Endothelial cell of umbilical vein (primary cell): ENCODE measurements around the gene GATA1. TPM values are rescaled to one million over a fixed set of nuclear protein-coding genes. Genes with fewer than 3 reads are reported as not detected.

Source experiments
- BruUV-seq: library from RNA; stranded (reverse); fragments of 400-500 nt; replicated peaks from 2 replicates; lab custom pipeline; 2021; lab: Mats Ljungman, UMichigan
- CTCF ChIA-PET: fragments of 300-600, 350-600 bp; sonication (Branson Sonifier 250); formaldehyde crosslinking; loops from one replicate; lab custom pipeline; 2021; ENCODE audit warnings: antibody characterized with exemption, inconsistent platforms; lab: Charles Lee
- POLR2A ChIA-PET: fragments of 300-600, 350-600 bp; sonication (Branson Sonifier 250); formaldehyde crosslinking; loops from one replicate; lab custom pipeline; 2021; ENCODE audit warnings: antibody characterized with exemption, inconsistent platforms; lab: Charles Lee
- DNase-seq: peaks from one replicate; pipeline ENCODE4 v3.0.0-alpha.2; 2011; ENCODE audit warnings: low read depth, low spot score
- FAIRE-seq: peaks from 2 replicates; lab custom pipeline; 2011; peaks lifted over from hg19 to GRCh38; lab: Jason Lieb, UNC
- H2AFZ ChIP-seq: 2 replicates; pipeline ENCODE4 v1.6.0; 2012; ENCODE audit warnings: low read depth, low read length, control low read depth, inconsistent platforms
- H3K27ac ChIP-seq: 2 replicates; pipeline ENCODE4 v1.5.1; 2011; ENCODE audit warnings: low read depth, mild to moderate bottlenecking, control low read depth, low read length, moderate library complexity; ENCODE audit not compliant: insufficient read depth
- H3K27me3 ChIP-seq, 2 experiments: 2 replicates each; pipeline versions ENCODE4 v1.6.0 to v1.6.1; 2011; ENCODE audit warnings: low read length in 2 of 2, mixed read lengths in 1 of 2; ENCODE audit not compliant: control insufficient read depth in 2 of 2, insufficient read depth in 2 of 2
- H3K36me3 ChIP-seq, 2 experiments: 2 replicates in 1 of 2; 3 replicates in 1 of 2; pipeline ENCODE4 v1.5.1; 2011; ENCODE audit warnings: low read length in 2 of 2, mild to moderate bottlenecking in 1 of 2, moderate library complexity in 1 of 2; ENCODE audit not compliant: control insufficient read depth in 2 of 2, insufficient read depth in 2 of 2; ENCODE audit errors: extremely low read depth in 1 of 2
- H3K4me1 ChIP-seq: 3 replicates; pipeline ENCODE4 v1.5.1; 2011; ENCODE audit warnings: mild to moderate bottlenecking, low read length; ENCODE audit not compliant: control insufficient read depth, insufficient read depth; ENCODE audit errors: extremely low read depth
- H3K4me2 ChIP-seq: 2 replicates; pipeline ENCODE4 v1.6.1; 2011; ENCODE audit warnings: low read length, control low read depth, mixed read lengths; ENCODE audit not compliant: insufficient read depth
- H3K4me3 ChIP-seq, 3 experiments: fragments of 200-600 bp in 1 of 3; sonication (generic), shearing (Covaris generic) in 1 of 3; replicated peaks in 1 of 3; 2 replicates each; pipeline ENCODE4 v1.5.1; 2011 to 2016; ENCODE audit warnings: control low read depth in 3 of 3, low read length in 3 of 3, mild to moderate bottlenecking in 2 of 3, inconsistent platforms in 1 of 3, low read depth in 1 of 3, moderate library complexity in 1 of 3; ENCODE audit not compliant: insufficient read depth in 1 of 3
- H3K79me2 ChIP-seq: 2 replicates; pipeline ENCODE4 v1.6.0; 2012; ENCODE audit warnings: low read length, inconsistent platforms; ENCODE audit not compliant: control insufficient read depth, insufficient read depth
- H3K9ac ChIP-seq: replicated peaks from 2 replicates; pipeline ENCODE3; 2011; ENCODE audit warnings: low read length, control low read depth; ENCODE audit not compliant: insufficient read depth; ENCODE audit errors: extremely low read depth
- H3K9me1 ChIP-seq: replicated peaks from 3 replicates; pipeline ENCODE4 v1.6.0; 2011; ENCODE audit warnings: mild to moderate bottlenecking, low read length; ENCODE audit not compliant: control insufficient read depth, insufficient read depth; ENCODE audit errors: extremely low read depth
- H3K9me3 ChIP-seq: replicated peaks from 2 replicates; pipeline ENCODE4 v1.5.1; 2012; ENCODE audit warnings: low read length, inconsistent platforms; ENCODE audit not compliant: control insufficient read depth, insufficient read depth
- H4K20me1 ChIP-seq: replicated peaks from 2 replicates; pipeline ENCODE3; 2011; ENCODE audit warnings: mild to moderate bottlenecking, low read length; ENCODE audit not compliant: control insufficient read depth, insufficient read depth; ENCODE audit errors: extremely low read depth
- EZH2 ChIP-seq: IDR thresholded peaks from 2 replicates; pipeline ENCODE4 v1.6.1; 2012; ENCODE audit warnings: borderline replicate concordance, low read depth, mild to moderate bottlenecking, moderate library complexity, low read length, inconsistent platforms; ENCODE audit not compliant: severe bottlenecking
- FOS ChIP-seq: IDR thresholded peaks from 2 replicates; pipeline ENCODE4 v1.6.1; 2011; ENCODE audit warnings: mild to moderate bottlenecking, low read length, moderate library complexity, borderline replicate concordance; ENCODE audit not compliant: insufficient read depth
- GATA2 ChIP-seq: IDR thresholded peaks from 2 replicates; pipeline ENCODE4 v1.7.0; 2011; ENCODE audit warnings: low read depth, mild to moderate bottlenecking, moderate library complexity, mixed read lengths, low read length; ENCODE audit not compliant: insufficient read length, insufficient read depth
- JUN ChIP-seq: IDR thresholded peaks from 2 replicates; pipeline ENCODE4 v1.6.1; 2011; ENCODE audit warnings: borderline replicate concordance, low read depth; ENCODE audit not compliant: insufficient read length, insufficient read depth
- MYC ChIP-seq: IDR thresholded peaks from one replicate; pipeline ENCODE4 v1.6.1; 2011; ENCODE audit warnings: mild to moderate bottlenecking, low read depth, low read length
- POLR2A ChIP-seq: IDR thresholded peaks from 2 replicates; pipeline ENCODE4 v1.6.1; 2012; ENCODE audit warnings: low read depth, mild to moderate bottlenecking, control low read depth, low read length
- POLR2AphosphoS5 ChIP-seq: IDR thresholded peaks from 2 replicates; pipeline ENCODE4 v1.6.1; 2012; ENCODE audit warnings: low read depth, mild to moderate bottlenecking, control low read depth, low read length, moderate library complexity; ENCODE audit not compliant: insufficient read depth
- dilution Hi-C: fragments of 300-500 bp; cut with MboI; formaldehyde crosslinking; loops from one replicate; pipeline ENCODE4 v1.15.0; 2019; ENCODE audit warnings: low sequenced_read_pairs; ENCODE audit not compliant: extremely low pct_ligation_motif_present
- intact Hi-C: fragments of 100-400 bp; cut with micrococcal nuclease; formaldehyde crosslinking; loops from one replicate; pipeline ENCODE4 v1.10.0; 2022
- polyA plus RNA-seq, 4 experiments: library from polyadenylated mRNA; depleted of rRNA in 3 of 4; stranded (reverse) in 3 of 4; unstranded in 1 of 4; fragments of >200 nt; gene quantifications; 2 replicates each; pipeline versions ENCODE4 v1.2.1 to v1.2.3, GENCODE V29; 2011 to 2012; ENCODE audit warnings: missing spikeins in 1 of 4
- total RNA-seq: library from RNA; stranded (reverse); gene quantifications from 2 replicates; pipeline ENCODE4 v1.2.3, GENCODE V29; 2021
- TF ChIP-seq, protein P1 (sequence below), 2 donors: IDR thresholded peaks; 1 replicate in 1 of 2; 2 replicates in 1 of 2; pipeline ENCODE4 v1.5.1; 2011; ENCODE audit warnings: low read length in 2 of 2, mild to moderate bottlenecking in 2 of 2, moderate library complexity in 2 of 2, control low read depth in 1 of 2, inconsistent platforms in 1 of 2, low read depth in 1 of 2; ENCODE audit not compliant: insufficient read depth in 1 of 2; ENCODE audit errors: extremely low read depth in 1 of 2
- TF ChIP-seq, protein P2 (sequence below): IDR thresholded peaks from 2 replicates; pipeline ENCODE4 v1.6.1; 2011; ENCODE audit not compliant: insufficient read depth, insufficient read length

Gene GATA1
- total and polyA plus RNA-seq, 2 donors (not counting 3 experiments of a cell fraction or from before 2014, with no cell fraction given), result not detected

DNA sequence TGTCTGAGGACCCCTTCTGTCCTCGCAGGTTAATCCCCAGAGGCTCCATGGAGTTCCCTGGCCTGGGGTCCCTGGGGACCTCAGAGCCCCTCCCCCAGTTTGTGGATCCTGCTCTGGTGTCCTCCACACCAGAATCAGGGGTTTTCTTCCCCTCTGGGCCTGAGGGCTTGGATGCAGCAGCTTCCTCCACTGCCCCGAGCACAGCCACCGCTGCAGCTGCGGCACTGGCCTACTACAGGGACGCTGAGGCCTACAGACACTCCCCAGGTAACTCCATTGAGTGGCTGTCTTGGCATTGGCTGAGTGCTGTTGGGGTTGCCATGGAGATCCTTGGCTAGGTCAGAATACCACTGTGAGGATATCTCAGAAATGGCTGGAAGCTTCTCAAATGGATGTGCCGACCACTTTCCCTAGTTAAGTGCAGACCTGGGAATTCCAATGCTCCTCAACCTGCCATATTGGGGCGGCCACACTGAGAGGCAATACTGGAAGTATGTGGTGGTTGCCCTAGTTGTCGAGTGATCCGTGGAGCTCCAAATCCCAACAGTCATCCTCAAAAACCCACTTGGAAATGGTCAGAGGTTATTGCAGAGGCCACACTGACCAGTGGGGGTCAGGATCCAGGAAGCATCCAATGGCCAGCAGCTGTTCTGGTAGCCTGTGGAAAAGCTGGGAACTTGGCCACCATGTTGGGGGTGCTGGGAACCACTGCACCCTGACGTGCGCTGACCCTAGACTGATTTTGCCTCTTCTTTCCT is 4.9 kb downstream of the GATA1 start:
- Histone ChIP-seq H3K9me1 (no peaks in the 10 kb centered on the region), H3K4me2 (no peak overlapping the region), H3K9ac (no peak overlapping the region), H3K79me2 (no peaks in the 10 kb centered on the region), H3K9me3 (no peaks in the 10 kb centered on the region), H3K4me3 (no peak overlapping the region), H3K27me3 (no peaks in the 10 kb centered on the region), H3K27ac (no peak overlapping the region), H4K20me1 (no peaks in the 10 kb centered on the region), H2AFZ (no peak overlapping the region), H3K36me3 (no peaks in the 10 kb centered on the region), H3K4me1 (no peaks in the 10 kb centered on the region)
- FAIRE-seq (no peak), DNase-seq (no peak)
- no peak for TF ChIP-seq MYC
- TF ChIP-seq JUN, result no peak
- no peak for TF ChIP-seq POLR2AphosphoS5
- TF ChIP-seq EZH2, result no peak
- no peak for TF ChIP-seq GATA2
- TF ChIP-seq, protein P1, sequence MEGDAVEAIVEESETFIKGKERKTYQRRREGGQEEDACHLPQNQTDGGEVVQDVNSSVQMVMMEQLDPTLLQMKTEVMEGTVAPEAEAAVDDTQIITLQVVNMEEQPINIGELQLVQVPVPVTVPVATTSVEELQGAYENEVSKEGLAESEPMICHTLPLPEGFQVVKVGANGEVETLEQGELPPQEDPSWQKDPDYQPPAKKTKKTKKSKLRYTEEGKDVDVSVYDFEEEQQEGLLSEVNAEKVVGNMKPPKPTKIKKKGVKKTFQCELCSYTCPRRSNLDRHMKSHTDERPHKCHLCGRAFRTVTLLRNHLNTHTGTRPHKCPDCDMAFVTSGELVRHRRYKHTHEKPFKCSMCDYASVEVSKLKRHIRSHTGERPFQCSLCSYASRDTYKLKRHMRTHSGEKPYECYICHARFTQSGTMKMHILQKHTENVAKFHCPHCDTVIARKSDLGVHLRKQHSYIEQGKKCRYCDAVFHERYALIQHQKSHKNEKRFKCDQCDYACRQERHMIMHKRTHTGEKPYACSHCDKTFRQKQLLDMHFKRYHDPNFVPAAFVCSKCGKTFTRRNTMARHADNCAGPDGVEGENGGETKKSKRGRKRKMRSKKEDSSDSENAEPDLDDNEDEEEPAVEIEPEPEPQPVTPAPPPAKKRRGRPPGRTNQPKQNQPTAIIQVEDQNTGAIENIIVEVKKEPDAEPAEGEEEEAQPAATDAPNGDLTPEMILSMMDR (IDR thresholded peaks at IDR 0.05; ENCODE audit: extremely low read depth in 1 of 2, insufficient read depth in 1 of 2, low read depth in 1 of 2, low read length in 2 of 2), result no peak
- no peak for TF ChIP-seq POLR2A
- TF ChIP-seq, protein P2, sequence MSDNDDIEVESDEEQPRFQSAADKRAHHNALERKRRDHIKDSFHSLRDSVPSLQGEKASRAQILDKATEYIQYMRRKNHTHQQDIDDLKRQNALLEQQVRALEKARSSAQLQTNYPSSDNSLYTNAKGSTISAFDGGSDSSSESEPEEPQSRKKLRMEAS, result no peak
- no peak for TF ChIP-seq FOS
- POLR2A ChIA-PET, result no interaction called here
- dilution Hi-C loops, result no loop called here
- intact Hi-C loops, result no loop called here
- BruUV-seq, result no TSS peak
- CTCF ChIA-PET, result no interaction called here
